ENCODE data around the gene BLOC1S1. TPM values are rescaled to one million over a fixed set of nuclear protein-coding genes. Genes with fewer than 3 reads are reported as not detected.

BLOC1S1 gene
- total RNA-seq, 1 donor from 2014 or later = 57.2 TPM

DNA sequence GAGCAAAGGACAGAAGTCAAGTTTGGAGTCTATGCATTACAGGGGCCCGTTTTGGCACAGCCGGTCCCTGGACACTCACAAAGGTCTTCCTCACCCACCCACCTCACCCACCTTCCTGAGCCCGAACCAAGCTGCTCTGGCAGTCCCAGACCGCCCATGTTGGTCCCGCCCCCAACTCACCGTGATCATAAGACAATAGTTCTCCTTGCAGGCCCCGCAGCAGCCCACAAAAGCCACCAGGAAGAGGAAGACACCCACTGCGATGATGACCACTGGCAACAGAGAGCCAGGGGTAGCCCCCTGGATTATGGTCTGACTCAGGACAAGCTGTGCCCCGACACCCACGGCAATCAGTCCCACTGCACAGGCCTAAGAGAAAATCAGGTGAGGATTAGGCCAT, 11.1 kb downstream of the BLOC1S1 start:
- no peak for TF ChIP-seq CTCF (IDR thresholded peaks at IDR 0.05)
- H3K36me3 ChIP-seq = peaks cover 19 to 39% of the 10 kb centered on the region in 2 donors
- no peaks in the 10 kb centered on the region for H3K27me3 ChIP-seq
- peaks cover 15 to 48% of the 10 kb centered on the region in 2 donors for H3K4me1 ChIP-seq
- intact Hi-C loops (cut with DNase I) = loop anchor here (10.0 kb wide), 1 partner anchor 1302 kb away; no protein-coding TSS in a partner anchor
- DNase-seq (ENCODE audit: low spot score in 2 of 2) = no peak
- H3K9me3 ChIP-seq = no peaks in the 10 kb centered on the region
- peak overlapping the region; percentile 80 to 98 for H3K4me3 ChIP-seq
- peak overlapping the region; percentile 99 for H3K27ac ChIP-seq

GRCh38 chr12:55727643-55728185, 11.9 kb downstream of the BLOC1S1 start:
- DNase-seq (ENCODE audit: low spot score in 2 of 2) = no peak
- peak overlapping the region; percentile 99 for H3K27ac ChIP-seq
- H3K36me3 ChIP-seq = peaks cover 19 to 39% of the 10 kb centered on the region in 2 donors
- H3K27me3 ChIP-seq = no peaks in the 10 kb centered on the region
- H3K4me3 ChIP-seq = peak overlapping the region; percentile 80 to 98
- no peak for TF ChIP-seq CTCF (IDR thresholded peaks at IDR 0.05)
- no peaks in the 10 kb centered on the region for H3K9me3 ChIP-seq
- intact Hi-C loops (cut with DNase I) = loop anchor here (2.0 to 10.0 kb wide), 2 partner anchors 47 to 1303 kb away; a partner anchor contains a TSS
- peaks cover 15 to 48% of the 10 kb centered on the region in 2 donors for H3K4me1 ChIP-seq

- Histone ChIP-seq H3K9me3 (no peaks in the 10 kb centered on the region), H3K27ac (peak overlapping the region; percentile 99), H3K36me3 (peaks cover 19 to 39% of the 10 kb centered on the region in 2 donors), H3K27me3 (no peaks in the 10 kb centered on the region), H3K4me1 (peaks cover 15 to 43% of the 10 kb centered on the region in 2 donors), H3K4me3 (peak overlapping the region; percentile 80 to 98)
- intact Hi-C loops (cut with DNase I) = loop anchor here (2.0 to 10.0 kb wide), 2 partner anchors 48 to 1304 kb away; a partner anchor contains a TSS
- TF ChIP-seq CTCF (IDR thresholded peaks at IDR 0.05) = no peak
- DNase-seq (ENCODE audit: low spot score in 2 of 2) = peak in 1 of 2 donors; percentile 89
Measured at GRCh38 chr12:55728186-55728938, 12.5 kb downstream of the BLOC1S1 start.

- intact Hi-C loops (cut with DNase I) = loop anchor here (2.0 to 10.0 kb wide), 2 partner anchors 48 to 1304 kb away; a partner anchor contains a TSS
- H3K4me1 ChIP-seq = peaks cover 13 to 36% of the 10 kb centered on the region in 2 donors
- peak within 1 kb of the TSS; percentile 99 for H3K27ac ChIP-seq
- H3K4me3 ChIP-seq = peak within 1 kb of the TSS; percentile 80 to 98
- DNase-seq (ENCODE audit: low spot score in 2 of 2) = peak; percentile 79 to 97
- H3K36me3 ChIP-seq = peaks cover 13 to 31% of the 10 kb centered on the region in 2 donors
- H3K9me3 ChIP-seq = no peaks in the 10 kb centered on the region
- no peak for TF ChIP-seq CTCF (IDR thresholded peaks at IDR 0.05)
- H3K27me3 ChIP-seq = no peaks in the 10 kb centered on the region
Measured at GRCh38 chr12:55728939-55729818, 13.3 kb downstream of the BLOC1S1 start, which contains the start of gene CD63. CD63 (minus strand) TSS chr12:55729009; CDS start chr12:55728341, 668 bp downstream.
